HG03439 (cell line): ENCODE results near the gene ZDHHC24.
"Not testable (repeated sequence)": the region's sequence is repeated elsewhere in the genome, so short reads cannot be mapped to it uniquely, and the experiment has no call there.

Experiments used
- ATAC-seq: cut with Tn5 transposase; IDR thresholded peaks from one replicate; pipeline ENCODE4 v1.9.1; 2021; ENCODE audit warnings: mild to moderate bottlenecking, moderate library complexity; ENCODE audit not compliant: unreplicated experiment

The ZDHHC24 gene

DNA sequence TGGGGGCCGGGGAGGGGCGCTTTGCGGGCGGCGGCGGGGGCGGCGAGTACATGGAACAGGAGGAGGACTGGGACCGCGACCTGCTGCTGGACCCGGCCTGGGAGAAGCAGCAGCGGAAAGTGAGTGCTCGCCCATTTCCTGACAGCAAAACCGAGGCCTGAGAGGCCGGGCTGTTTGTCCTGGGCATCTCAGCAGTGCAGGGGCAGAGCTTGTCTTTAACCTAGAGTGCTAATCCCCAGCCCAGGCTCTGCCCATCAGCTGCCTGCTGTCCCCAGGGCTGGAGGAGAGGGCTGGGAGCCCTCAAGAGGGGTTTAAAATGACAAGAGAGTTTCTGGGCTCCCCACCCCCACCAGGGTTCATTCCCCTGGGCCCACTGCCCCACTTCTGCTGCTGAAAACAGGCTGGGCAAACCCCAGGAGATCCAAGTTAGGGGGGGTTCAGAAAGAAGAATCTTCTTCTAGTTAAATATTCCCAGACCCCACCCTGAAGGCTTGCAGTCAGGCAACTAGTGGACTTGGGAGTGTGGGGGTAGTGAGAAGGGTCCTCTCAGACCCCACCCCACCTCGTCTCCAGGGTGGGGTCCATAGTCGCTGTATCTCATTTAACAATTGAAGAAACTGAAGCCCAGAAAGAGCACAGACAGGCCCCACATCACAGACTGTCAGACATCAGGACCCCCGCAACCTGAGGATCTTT lies 1.3 kb upstream of the ZDHHC24 start:
- ATAC-seq: no peak

- no peak for ATAC-seq
Measured at GRCh38 chr11:66546368-66546965, 619 bp upstream of the ZDHHC24 start, which contains the start of gene ACTN3. TSS of gene ACTN3 (plus strand) at chr11:66546903. CDS start at chr11:66546938, 35 bp downstream.

DNA sequence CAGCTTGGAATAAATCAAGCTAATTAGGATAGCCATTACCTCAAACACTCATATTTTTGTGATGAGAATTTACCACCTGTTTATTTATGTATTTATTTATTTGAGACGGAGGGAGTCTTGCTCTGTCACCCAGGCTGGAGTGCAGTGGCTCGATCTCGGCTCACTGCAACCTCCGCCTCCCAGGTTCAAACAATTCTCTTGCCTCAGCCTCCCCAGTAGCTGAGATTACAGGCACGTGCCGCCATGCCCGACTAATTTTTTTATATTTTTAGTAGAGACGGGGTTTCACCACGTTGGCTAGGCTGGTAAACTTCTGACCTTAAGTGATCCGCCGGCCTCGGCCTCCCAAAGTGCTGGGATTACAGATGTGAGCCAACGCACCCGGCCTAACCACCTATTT lies 896 bp downstream of the ZDHHC24 start:
- not testable (repeated sequence) for ATAC-seq

DNA sequence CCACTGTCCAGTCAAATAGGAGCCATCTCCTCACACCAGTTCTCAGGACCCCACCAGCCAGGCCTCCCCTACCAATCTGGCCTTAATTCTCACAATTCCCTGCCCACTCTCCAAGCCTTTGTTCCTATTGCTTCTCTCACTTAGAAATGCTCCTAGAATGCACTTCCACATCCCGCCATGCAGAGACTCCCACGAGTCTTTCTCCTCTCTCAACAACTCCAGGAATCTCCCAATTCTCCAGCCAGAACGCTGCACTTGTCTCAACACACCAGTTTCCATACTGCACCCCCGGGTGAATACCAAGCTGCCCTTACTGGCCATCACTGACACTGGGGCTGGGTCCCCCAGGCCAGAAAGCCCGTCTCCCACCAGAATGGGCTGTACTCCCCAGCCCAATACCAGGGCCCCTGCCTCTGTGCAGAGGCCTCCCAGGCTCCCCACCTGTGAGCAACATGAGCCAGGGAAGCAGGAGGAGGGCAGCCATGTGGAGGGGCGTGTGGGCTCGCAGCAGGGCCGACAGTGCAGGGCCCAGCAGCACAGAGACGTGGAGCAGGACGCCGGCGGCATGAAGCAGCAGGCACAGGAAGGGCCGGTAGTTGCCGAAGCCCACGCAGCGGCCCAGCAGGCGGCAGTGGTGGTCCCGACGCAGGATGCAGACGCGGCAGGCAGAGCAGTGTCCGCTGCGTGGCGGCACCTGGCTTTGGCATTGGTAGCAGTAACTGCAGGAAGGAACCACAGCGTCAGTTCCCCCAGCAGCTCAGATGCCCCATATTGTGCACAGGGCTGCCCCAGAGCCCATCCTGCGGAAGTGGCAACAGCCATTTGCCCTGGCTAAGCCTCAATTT lies 2.4 kb downstream of the ZDHHC24 start:
- ATAC-seq: no peak

DNA sequence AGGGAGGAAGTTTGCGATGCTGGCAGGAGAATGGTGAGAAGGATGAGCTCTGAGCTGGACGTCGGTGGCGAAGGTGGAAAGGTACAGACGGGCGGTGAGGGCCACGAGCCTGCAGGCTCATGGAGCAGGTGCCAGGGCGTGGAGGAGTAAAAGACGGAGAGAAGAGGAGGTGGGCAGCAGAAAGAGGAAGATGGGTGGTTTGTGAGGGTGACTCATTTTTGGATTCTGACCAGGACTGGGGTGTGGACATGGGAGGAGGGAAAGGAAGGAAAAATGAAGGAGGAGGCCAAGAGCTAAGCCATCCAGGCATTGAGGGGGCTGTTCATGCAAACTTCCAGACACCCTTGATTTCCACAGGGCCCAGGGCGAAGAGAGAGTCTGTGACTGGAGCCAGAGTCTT lies 3.5 kb downstream of the ZDHHC24 start:
- no peak for ATAC-seq

- no peak for ATAC-seq
Measured at GRCh38 chr11:66541892-66542291, 4.0 kb downstream of the ZDHHC24 start.

GRCh38 chr11:66540598-66540997 lies 5.2 kb downstream of the ZDHHC24 start:
- not testable (repeated sequence) for ATAC-seq

DNA sequence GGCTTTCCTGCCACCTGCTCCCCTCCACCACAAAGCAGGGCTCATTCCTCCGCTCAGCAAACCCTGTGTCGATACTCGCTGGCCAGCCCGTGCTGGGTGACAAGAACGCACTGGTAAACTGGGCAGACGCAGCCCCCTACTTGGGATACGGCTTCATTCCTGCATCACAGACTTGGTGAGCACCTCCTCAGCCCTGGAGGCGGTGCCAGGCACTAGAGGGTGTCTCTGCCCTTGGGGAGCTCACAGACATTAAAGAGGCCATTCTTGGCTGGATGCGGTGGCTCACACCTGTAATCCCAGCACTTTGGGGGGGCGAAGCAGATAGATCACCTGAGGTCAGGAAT lies 6.0 kb downstream of the ZDHHC24 start:
- ATAC-seq: no peak

DNA sequence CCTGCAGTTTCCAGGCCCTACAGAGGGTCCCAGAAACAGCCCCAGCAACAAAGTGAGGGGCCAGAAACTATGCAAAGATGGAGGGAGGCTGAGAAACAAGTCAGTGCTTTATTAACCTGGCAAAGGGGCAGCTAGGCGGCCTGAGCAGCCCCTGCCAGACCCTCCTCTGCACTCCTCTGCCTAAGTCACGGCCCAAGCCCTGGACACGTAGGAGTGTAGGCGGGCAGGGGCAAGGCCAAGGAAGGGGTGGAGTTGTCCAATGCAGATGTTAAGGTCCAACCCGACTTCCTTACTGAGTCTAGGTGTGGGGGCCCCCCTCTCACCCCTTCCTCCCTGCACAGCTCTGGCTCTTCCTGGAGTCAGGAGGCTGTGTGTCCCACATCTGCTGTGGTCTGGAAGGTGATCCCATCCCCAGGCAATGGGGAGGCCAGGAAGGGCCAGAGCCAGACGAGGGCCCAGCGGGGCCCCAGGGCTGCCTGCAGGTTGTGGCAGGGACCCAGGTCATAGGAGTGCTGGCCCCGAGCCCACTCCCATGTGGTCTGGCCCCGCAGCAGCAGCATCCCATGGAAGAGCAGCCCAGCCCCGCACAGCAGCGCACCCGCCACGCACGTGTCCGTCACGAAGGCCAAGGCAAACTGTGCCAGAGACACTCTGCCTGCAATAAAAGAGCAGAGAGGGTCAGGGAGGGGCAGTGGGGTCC lies 6.5 kb downstream of the ZDHHC24 start:
- ATAC-seq: no peak

- no peak for ATAC-seq
Measured at GRCh38 chr11:66532784-66533183, 13.1 kb downstream of the ZDHHC24 start.

GRCh38 chr11:66531841-66532240 lies 14.0 kb downstream of the ZDHHC24 start:
- no peak for ATAC-seq

DNA sequence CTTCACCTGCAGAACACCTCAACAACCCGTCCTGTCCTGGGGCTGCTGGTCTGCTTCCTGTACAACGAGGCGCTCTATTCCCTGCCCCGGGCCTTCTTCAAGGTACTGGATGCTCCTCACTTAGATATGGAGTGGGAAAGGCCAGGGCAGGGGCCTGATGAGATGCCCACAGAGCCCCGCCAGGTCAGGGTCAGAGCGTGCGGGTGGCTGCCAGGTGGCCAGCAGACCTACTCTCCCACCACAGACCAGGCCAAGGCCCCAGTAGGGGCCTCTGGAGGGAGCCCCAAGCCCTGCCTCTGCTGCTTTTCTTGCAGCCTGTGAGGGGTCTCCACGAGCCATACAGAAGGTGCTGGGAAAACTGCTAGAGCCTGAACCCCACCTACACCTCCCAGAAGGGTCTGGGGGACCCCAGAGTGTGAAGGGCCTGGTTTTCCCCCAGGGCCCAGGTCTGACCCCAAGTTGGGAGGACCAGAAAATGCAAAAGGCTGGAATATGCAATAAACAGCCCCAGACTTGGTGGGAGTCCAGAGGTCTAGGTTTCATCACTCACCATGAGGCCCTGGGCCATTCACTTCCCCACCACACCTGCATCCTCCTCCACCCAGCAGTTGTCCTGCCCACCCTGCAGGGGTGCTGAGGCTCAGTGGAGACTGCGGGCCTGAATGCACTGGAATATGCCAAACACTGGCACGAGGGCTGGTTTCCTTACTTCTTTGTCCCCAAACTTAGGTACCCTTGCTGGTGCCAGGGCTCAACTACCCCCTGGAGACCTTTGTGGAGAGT lies 14.7 kb downstream of the ZDHHC24 start:
- no peak for ATAC-seq

DNA sequence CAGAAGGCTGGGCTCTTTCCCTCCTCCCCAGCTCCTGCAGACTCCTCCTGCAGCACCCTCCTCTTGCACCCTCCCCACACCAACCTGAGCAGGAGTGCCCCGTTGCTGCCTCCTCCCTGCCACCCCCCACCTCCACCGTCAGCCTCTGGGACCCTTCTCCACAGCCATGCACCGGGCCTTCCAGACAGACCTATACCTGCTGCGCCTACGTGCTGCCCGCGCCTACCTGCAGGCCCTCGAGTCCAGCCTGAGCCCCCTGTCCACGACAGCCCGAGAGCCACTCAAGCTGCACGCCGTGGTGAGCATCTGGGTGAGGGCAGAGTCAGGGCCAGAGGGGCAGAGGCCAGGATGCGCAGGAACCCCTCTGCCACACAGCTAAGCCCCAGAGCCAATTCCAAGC lies 16.2 kb downstream of the ZDHHC24 start:
- ATAC-seq: no peak

- no peak for ATAC-seq
Measured at GRCh38 chr11:66529069-66529468, 16.8 kb downstream of the ZDHHC24 start.

DNA sequence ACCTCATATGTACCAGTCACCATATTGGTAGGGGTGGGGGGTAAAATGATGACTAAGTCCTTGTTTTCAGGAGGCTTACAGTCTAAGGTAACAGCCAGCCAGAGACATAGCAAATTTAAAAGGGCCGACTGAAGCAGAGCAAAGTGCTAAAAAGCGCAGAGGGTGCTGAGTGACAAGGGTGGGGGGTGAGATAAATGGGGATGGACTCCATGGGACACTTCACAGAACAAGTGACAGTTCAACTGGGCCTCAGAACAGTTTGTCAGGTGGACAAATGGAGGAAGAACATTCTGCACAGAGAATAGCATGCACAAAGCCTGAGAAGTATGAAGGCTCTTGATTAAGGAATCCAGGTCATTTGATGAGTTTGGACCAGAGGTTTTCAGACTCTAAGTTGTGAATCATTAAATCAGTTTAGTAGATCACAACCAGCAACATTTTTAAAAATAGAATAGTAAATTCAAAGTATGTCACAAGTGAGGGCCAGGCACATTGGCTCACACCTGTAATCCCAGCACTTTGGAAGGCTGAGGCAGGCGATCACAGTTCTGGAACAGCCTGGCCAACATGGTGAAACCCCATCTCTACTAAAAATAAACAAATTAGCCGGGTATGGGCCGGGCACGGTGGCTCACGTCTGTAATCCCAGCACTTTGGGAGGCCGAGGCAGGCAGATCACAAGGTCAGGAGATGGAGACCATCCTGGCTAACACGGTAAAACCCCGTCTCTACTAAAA lies 21.4 kb downstream of the ZDHHC24 start:
- ATAC-seq: no peak

GRCh38 chr11:66523611-66524010 lies 22.2 kb downstream of the ZDHHC24 start:
- no peak for ATAC-seq

DNA sequence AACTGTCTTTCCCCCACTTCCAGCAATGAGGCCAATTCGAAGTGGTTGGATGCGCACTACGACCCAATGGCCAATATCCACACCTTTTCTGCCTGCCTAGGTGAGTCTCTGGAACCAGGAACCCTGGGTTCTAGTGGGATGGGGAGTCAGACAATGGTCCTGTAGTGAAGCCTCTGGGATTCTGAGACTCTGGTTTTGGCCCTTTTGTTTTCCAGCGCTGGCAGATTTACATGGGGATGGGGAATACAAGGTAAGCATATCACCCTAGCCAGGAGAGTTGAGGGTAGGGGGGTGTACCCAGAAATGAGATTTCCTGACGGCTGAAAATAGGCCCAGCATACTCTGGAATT lies 34.9 kb downstream of the ZDHHC24 start:
- ATAC-seq: no peak

GRCh38 chr11:66510271-66510989 lies 35.4 kb downstream of the ZDHHC24 start, which contains the start of gene BBS1:
TSS of gene BBS1 (plus strand) at chr11:66510635. CDS start at chr11:66510660, 25 bp downstream.
- ATAC-seq: peak; percentile 88

GRCh38 chr11:66509131-66509561 lies 36.7 kb downstream of the ZDHHC24 start:
- no peak for ATAC-seq
